Ecto neural progenitor cell (in vitro differentiated cells): ENCODE data around the gene C1orf210.

Experiments used
- DNase-seq: peaks from one replicate; pipeline ENCODE4 v3.0.0-alpha.2; 2018; ENCODE audit warnings: low spot score

C1orf210 gene

DNA sequence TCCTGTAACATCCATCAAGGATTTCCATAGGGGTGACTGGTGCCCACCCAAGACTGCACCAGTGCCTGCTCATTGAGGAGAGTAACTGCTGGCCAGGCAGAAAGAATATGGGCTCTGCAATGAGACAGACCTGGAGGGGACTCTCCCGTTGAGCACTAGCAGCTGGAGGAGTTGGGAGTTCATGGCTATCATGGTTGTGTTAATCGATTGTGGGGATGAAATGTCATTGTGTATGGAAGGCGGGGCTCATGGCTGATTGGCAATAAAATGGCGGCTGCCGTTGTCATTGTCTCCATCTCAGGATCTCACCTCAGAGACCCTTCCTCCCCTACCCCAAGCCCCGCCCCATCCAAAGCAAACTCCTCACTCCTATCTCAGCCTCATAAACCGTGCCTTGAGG lies 11.7 kb downstream of the C1orf210 start:
- no peak for DNase-seq

DNA sequence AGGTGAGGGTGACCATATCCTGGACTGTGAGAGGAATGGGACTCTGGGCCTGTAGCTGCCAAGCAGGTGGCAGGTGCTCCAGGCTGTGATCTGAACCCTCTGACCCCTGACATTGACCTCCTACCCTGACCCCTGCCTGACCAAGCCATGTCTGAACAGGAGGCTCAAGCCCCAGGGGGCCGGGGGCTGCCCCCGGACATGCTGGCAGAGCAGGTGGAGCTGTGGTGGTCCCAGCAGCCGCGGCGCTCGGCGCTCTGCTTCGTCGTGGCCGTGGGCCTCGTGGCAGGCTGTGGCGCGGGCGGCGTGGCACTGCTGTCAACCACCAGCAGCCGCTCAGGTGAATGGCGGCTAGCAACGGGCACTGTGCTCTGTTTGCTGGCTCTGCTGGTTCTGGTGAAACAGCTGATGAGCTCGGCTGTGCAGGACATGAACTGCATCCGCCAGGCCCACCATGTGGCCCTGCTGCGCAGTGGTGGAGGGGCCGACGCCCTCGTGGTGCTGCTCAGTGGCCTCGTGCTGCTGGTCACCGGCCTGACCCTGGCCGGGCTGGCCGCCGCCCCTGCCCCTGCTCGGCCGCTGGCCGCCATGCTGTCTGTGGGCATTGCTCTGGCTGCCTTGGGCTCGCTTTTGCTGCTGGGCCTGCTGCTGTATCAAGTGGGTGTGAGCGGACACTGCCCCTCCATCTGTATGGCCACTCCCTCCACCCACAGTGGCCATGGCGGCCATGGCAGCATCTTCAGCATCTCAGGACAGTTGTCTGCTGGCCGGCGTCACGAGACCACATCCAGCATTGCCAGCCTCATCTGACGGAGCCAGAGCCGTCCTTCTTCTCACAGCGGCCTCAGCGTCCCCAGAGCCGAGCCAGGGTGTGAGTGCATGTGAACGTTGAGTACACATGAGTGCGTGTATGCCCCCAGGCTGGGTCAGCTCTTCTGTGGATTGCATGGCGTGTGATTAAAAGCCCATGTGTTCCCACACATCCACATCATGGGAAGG lies 12.5 kb downstream of the C1orf210 start:
- peak; percentile 34 for DNase-seq

DNA sequence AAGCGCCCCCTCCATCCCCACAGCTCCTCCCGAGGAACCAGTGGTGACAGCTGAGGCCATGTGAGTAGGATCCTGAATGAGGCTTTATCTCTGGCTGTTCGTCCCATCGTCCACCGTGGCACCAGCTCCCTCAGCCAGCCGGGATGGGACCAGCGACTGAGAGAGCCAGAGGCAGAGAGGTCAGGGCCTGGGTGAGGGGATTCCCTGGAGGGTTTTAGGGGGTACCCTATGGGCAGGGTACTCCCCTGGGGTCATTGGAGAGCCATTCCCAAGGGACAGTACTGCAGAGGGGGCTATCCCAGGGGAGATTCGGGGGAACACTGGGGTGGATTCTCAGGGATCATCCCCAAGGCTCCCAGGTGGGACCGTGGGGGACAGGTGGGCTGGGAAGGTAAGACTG lies 13.2 kb downstream of the C1orf210 start:
- peak; percentile 41 for DNase-seq

DNA sequence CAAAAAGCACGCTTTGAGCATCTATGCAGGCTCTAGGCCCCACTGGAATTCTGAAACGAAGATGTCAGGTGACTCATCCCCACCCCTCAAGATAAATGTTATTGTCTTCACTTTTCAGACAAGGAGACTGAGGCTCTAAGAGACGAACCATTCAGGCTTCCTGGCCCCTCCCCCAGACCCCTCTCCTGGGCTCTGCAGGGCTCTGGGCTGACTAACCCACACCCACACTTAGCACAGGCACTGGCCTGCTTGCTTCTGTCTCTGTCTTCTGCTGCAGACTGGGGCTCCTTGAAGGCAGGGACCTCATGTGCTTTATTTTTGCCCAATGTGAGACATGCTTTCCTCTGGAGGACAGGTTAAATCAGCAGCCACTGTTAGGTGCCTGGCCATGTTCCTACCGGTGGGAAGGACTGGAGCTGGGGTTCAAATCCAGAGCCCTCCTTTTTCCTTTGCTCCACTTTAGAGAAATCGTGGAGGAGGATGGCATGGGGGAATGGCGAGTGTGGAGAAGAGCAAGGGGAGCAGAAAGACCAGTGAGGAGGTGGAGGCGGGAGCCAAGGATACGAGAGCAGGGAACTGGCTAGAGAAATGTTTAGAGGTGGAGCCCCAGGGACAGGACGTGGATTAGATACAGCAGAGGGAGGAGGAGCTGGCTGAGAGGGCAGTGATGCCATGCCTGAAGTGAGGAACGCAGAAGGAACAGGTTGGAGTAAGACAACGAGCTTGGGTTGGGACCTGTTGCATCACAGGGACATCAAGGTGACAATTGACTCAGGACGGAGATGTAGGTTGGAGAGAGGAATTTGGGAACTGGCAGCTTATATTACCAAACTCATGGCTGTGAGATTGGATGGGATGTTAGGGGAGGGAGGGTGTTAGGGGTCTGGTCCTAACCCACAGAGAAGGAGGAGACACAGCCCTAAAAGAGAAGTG lies 13.9 kb downstream of the C1orf210 start:
- peak; percentile 42 for DNase-seq

DNA sequence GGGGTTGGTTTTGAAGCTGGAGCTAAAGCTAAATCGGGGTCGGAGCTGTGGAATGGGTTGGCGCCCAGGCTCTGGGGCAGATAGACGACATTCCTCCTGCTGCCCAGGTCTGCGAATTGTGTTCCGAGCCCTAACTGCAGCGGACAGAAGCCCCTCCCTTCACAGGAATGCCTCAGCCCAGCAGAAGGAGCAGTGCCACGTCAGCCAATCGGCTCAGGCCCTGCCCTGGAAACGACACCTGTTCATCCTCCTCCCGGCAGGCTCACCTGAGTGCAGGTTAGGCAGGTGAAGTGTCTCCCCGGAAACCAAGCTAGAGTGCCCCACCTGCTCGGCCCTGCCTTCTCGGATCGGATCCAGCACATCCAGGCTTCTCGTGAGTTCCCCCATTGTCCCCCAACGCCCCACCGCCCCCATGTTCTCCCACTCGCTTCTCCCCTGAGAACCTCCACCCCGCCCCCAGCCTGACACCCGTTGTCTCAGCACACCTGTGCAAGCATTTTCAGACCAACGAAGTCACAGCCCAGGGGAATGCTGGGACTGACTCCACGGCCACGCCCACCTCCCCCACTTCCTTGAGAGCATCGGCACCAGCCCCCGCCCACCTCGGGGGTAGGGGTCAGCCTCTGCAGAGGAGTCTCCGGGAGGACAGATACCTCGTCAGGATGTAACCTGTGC lies 14.8 kb downstream of the C1orf210 start:
- DNase-seq = peak; percentile 67

DNA sequence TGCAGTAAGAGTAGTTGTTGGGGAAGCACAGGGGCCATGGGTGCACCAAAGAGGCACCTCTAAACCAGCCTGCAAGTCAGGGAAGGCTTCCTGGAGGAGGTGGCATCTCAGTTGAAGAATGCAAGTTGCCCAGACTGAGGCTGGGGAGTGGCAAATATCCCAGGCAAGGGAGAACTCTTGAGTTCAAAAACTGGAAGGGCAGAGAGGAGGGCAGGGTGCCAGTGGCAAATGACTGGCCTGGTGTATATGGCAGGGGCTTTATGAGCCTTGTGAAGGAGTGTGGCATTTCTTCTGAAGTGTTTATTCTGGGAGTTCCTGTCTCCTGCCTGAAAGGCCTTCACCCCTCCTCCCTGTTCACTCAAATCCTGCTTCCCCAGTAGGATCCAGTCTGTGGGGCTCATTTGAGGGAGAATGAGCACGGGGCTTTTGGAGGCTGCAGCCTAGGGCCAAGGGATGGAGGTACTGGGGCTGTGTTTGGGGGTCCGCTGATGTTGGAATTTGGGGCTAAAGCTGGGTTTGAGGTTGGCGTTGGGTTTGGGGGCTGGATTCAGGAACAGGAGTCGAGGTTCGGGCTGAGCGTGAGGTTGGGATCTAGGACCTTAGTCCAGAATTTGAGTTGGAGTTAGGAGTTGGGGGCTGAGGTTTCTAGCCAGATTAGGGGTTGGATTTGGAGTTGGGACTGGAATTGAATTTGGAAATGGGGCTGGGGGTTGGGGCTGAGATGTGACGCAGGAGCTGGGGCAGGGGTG lies 15.6 kb downstream of the C1orf210 start, which contains the start of gene TMEM125:
Gene TMEM125, plus strand, starts transcription at position 357 of the 749 bp plus-strand sequence. CDS start 2,740 bp downstream, outside the sequence.
- DNase-seq = peak; percentile 39

DNA sequence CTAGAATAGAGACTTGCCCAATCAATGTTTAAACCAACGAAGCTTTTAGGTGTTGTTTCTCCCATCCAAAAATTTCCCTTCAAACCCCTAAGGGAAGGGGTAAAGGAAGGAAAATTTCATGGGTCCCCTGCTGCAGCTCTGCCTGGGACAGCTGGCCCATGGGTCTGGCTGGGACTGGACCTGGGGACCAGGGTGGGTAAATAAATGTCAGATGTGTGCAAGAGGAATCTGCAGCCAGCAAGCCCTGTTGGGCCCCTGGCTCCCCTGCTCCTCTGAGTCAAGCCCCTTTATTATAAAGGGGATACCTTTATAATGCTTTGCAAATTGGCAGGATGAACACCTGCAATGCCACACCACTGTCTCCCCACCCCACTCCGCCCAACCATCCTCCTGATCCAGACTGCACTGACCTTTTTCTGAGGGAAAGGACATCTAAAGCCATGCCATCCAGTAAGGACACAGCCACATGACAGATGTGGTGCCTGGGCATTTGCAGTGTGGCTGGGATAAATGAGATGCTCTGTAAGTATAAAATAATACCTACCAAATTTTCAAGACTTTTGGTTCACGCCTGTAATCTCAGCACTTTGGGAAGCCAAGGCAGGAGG lies 17.5 kb downstream of the C1orf210 start:
- DNase-seq = no peak

DNA sequence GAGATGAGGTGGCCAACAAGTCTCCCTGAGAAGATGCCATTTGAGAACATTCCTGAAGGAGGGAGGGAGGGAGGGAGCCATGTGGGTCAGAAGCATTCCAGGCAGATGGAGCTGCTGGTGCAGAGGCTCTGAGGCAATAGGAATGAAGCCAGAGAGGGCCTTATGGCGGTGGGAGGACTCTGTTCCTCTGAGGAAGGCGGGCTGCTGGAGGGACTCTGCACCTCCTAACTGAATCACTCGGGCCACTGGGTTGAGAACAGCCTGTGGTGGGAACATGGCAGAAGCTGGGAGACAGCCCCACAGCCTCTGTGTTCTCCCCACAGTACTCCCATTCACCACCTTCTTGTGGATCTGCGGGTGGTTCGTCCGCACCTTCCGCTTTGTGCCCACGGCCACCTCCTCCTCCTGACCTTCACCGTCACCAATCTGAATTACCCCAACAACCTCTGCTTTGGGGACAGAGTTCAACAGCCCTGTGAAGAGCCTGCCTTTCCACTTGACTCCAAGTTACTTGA lies 18.0 kb downstream of the C1orf210 start:
- no peak for DNase-seq

DNA sequence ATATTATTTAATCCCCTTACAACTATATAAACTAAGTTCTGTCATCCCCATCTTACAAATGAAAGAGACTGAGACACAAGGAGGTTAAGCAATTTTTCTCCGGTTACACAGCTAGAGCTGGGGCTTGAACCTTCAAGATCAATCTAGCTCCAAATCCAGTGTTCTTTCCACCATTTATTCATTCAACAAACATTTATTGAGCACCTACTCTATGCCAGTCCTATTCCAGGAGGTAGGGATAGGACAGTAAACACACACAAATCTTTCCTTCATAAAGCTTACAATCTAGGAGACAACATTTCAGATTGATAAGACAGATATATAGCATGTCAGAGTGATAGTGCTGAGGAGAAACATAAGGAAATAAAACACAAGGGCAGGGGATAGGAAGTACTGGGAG lies 18.5 kb downstream of the C1orf210 start:
- DNase-seq = no peak

DNA sequence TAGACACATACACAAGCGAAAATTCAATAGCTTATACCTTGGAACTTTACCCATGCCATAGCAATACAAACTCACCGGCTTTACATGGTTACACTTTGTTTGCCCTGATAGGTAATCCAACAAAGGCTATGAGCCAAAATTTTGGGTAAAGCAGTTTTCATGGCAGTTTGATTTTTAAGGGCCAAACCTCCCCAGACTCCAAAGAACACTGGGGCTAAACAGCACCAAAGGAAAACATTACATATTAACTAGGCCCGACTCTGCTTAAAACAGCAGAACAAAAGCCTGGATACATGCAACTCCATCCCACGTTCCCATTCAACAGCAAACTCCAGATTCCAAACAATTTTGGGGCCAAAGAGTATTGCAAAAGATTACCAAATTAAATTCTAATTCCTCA lies 19.9 kb downstream of the C1orf210 start:
- no peak for DNase-seq

DNA sequence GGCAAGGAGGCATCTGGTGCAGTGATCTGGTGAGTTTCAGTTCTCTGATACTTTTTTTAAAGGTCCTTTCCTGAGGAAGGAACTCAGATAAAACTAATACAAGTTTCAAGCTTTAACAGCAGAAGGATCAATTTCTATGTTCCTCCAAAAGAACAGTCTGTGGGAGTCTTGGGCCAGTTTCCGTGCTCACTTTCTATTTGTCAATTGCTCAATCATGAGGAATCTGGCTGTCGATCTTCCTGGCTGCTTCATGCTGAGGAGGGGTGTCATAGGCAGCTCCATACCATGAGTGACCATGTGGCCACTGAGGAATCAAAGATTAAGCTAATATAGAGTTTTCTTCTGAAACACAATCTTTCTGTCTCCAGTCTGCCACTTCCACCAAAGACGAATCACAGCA lies 27.0 kb downstream of the C1orf210 start:
- no peak for DNase-seq

DNA sequence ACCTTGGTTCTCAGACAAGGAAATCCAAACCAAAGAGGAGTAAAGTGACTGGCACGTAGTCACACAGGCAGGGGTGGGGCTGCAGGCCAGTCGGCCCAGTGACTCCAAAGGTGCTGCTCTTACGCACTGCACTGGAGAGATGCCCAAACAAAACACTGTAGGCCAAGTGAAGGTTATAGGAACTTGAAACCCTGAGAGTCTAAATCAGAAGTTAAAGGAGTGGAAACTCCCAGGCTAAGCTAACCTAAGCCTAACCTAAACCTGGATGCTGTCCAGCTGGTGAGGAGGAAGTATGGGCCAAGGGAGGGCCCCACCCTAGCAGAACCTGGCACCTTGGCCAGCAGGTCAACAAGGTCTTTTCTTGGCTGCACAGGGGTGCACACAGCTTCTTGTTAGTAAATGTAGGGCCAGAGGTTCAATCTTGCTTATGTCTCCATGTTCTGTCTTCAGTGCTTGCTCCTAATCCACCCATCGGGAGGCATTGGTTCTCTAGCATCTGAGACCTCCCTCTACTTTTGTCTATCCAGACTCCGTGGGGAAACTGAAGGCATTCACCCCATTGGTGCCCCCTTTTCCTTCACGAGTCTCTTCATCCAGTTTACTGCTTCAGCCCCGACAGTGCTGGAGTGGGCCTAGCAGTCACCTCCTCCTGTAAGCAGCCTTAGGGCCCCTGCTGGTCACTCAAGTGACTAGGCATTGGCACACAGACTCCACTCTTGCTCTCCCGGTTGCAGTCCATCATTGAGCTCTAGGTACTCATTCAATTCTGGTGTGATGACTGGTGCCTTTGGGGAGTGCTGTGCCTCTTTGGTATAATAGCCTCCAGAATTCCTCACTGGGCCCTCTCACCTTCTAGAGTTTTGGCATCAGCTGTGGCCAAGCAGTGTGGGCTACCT lies 28.5 kb downstream of the C1orf210 start:
- no peak for DNase-seq

DNA sequence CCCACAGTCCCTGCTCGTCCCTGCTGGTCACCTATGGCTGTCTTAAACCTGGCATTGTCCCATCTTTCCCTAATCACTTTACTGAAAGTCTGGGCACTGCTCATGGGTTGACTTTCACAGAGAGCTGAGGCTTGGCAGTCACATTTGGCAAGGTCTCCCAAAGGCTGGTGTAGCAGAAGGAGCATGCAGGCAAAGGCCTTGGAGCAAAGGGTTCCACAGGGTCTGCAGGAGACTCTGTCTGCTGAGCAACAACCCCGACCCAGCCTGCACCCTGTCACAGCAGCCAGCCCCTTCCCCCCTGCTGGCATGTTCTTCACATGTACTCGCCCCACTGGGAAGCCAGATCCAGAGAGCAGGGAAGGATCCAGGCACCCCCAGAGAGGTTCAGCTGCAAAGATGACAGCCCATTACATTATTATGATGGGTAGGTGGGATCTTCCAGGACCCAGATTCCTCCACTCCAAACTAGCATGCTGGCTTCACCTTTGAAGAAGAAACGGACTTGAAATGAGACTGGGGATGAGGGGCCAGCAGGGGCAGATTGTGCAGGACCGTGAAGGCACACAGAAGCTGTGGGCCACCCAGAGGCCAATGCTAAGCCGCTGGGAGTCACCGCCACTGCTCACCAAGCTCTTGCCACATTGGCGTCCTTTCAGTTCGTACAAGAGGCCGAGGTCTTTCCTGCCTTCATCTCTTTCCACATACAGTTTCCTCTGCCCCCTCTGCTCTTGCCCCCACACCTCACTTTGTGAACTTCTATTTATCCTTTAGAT lies 29.8 kb downstream of the C1orf210 start:
- peak; percentile 35 for DNase-seq

DNA sequence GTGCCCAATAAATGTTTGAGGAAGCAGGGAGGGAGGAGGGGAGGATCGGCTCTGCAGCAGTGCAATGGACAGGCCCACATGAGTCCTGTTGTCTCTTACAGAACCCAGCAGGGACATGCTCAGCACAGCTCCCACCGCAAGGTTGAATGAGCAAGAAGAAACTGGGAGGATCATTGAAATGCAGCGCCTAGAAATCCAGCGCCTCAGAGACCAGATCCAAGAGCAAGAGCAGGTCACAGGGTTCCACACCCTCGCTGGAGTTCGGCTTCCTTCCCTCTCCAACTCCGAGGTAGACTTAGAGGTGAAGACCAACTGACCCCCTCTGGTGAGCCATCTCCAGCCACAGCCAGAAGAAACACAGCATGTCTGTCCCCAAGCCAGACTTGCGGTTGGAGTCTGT lies 31.5 kb downstream of the C1orf210 start:
- no peak for DNase-seq

DNA sequence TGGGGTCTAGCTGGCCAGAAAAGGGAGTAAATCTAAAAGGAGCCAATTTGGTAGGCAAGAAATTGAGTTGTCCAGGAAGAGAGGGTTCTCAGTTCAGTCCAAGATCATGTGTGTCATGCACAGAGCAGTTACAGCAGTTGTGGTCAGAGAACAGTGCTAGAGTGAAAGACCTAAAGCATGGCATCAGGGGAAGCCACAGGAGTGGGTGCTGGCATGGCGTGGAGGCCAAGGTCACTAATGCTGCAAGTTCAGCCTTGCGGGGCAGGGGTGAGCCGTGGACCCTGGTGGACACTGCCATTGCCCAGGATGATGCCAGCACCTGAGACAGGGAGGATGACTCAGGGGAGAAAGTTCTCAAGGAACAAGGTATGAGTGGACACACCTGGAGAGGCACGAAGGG lies 32.2 kb downstream of the C1orf210 start:
- peak; percentile 16 for DNase-seq

DNA sequence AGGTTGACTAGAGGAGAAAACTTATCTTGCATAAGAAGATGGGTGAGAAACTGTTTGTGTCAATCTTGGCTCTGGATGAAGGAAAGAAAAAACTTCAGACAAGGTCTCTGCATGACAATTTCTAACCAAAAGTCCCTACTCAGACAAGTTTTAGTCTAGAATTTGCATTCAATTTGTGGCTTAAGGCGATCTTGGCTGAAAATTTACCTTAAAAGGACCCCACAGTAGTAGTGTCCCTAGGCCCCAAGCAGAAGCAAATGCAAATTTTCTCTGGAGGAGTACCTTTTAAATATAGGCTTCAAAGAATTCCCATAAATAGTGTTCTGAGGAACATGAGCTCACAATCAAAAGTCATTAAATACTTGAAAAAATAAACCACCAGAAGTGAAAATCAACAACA lies 33.2 kb downstream of the C1orf210 start:
- no peak for DNase-seq

DNA sequence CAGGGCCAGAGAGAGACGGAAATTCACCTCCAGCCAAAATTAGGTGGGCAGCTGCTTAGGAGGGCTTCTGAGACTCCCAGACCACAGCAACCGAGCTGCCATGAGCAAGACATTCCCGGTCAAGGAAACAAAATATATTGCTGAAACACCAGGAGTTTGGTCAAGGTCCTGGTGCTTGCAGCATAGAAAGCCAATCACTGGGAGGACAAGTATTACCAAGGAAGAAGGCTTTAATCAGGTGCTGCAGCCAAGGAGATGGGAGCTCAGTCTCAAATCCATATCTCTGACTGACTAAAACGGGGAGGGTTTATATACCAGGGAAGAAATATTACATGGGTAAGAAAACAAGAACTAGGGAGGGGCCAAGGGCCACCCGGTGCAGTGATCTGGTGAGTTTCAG lies 34.4 kb downstream of the C1orf210 start:
- DNase-seq = no peak

DNA sequence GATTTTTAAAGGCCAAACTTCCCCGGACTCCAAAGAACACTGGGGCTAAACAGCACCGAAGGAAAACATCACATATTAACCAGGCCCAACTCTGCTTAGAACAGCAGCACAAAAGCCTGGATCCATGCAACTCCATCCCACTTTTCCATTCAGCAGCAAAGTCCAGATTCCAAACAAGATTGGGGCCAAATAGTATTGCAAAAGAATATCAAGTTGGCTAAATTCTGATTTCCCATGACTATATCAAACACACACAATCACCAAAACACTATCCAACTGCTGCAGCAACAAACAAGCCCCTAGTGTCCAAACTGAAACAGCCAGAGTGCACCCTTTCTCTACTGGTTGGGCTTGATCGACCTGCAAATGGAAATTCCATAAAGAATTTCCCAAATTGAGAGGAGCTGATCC lies 35.0 kb downstream of the C1orf210 start:
- no peak for DNase-seq
